Epithelial cell of esophagus (primary cell): ENCODE results near the gene KATNA1.

Experiments used
- DNase-seq: peaks from one replicate; pipeline ENCODE4 v3.0.0; 2010; ENCODE audit warnings: low read depth
- H3K4me3 ChIP-seq: 2 replicates; pipeline ENCODE4 v1.5.1; 2011; ENCODE audit warnings: mild to moderate bottlenecking, low read length, control low read depth
- CTCF ChIP-seq: IDR thresholded peaks from 2 replicates; pipeline ENCODE4 v1.5.1; 2011; ENCODE audit warnings: low read depth, mild to moderate bottlenecking, low read length, control low read depth, inconsistent platforms; ENCODE audit not compliant: insufficient read depth; ENCODE audit errors: missing control alignments

KATNA1 gene

GRCh38 chr6:149545754-149546471, 102.6 kb downstream of the KATNA1 start, which contains the start of gene PPIL4:
TSS of gene PPIL4 (minus strand) at chr6:149546043. CDS start at chr6:149546005, 38 bp downstream.
- H3K4me3 ChIP-seq, result peak within 1 kb of the TSS; percentile 100
- TF ChIP-seq CTCF, result peak; percentile 83
- peak; percentile 96 for DNase-seq

GRCh38 chr6:149545258-149545753, 103.2 kb downstream of the KATNA1 start:
- TF ChIP-seq CTCF, result no peak
- peak; percentile 30 for DNase-seq
- H3K4me3 ChIP-seq, result peak overlapping the region; percentile 100
